ENCODE results near the gene CYTH1. TPM values are rescaled to one million over a fixed set of nuclear protein-coding genes. Genes with fewer than 3 reads are reported as not detected.
A peak's percentile ranks its signal among the peaks of the same experiment; 100 is the strongest.

CYTH1 gene
- total and polyA plus RNA-seq, 10 of the 15 experiments (the other 5 are each of a cell fraction or from before 2014, with no cell fraction given): 6.6 to 188 (median 145) TPM

DNA sequence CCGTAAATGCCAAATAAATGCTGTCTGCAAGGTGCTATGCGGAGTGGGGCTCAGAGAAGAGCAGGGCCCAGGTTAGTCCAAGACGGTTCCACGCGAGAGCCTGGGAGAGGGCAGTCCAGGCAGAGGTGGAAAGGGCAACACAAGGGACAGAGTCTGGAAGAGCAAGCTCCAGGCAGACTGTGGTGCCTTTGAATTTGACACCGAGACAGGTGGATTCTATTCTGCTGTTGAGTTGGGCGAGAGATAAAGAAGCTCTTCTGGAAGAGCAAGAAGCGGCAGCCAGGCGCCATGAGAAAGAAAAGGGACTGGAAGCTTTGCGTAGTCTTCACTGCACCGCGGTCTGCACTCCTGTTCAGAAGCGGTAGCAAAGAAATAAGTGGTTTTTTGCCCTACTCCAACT lies 55.6 kb downstream of the CYTH1 start:
- Histone ChIP-seq H3K27ac (ENCODE audit: control insufficient read depth, insufficient read depth) (peak overlapping the region; percentile 74), H3K27me3 (replicated peaks in 1 of 2; ENCODE audit: control insufficient read depth in 2 of 2, insufficient read depth in 2 of 2, low read length in 1 of 2) (no peaks in the 10 kb centered on the region), H3K9ac (ENCODE audit: control insufficient read depth, insufficient read depth, low read length) (peak overlapping the region; percentile 52), H3K36me3 (ENCODE audit: control insufficient read depth in 2 of 2, insufficient read depth in 2 of 2, low read length in 1 of 2) (peaks cover 11 to 18% of the 10 kb centered on the region in 2 experiments), H3K4me1 (ENCODE audit: control insufficient read depth, insufficient read depth, low read length) (peaks cover 77% of the 10 kb centered on the region), H4K20me1 (ENCODE audit: control insufficient read depth, insufficient read depth) (0 out of 2 replicates have a peak, but pooled peaks cover 5% of the 10 kb centered on the region), H3K79me2 (ENCODE audit: control insufficient read depth, insufficient read depth, low read length) (peaks cover 95% of the 10 kb centered on the region), H2AFZ (ENCODE audit: control insufficient read depth, low read depth, low read length) (no peak overlapping the region), H3K4me3 (peak overlapping the region; percentile 38), H3K4me2 (ENCODE audit: control insufficient read depth, insufficient read depth) (peak overlapping the region; percentile 90), H3K9me3 (replicated peaks; ENCODE audit: control insufficient read depth, insufficient read depth, low read length) (no peaks in the 10 kb centered on the region)
- ChIA-PET RAD21 (ENCODE audit: unreplicated experiment) (interaction anchor here (0.6 to 20.3 kb wide), 5 partner anchors 9 to 71 kb away, joined by 3 to 537 read pairs (median 4); no protein-coding TSS in a partner anchor), POLR2A (interaction anchor here (0.7 to 21.4 kb wide), 7 partner anchors 8 to 51 kb away, joined by 3 to 384 read pairs (median 5); no protein-coding TSS in a partner anchor), SMC1A (ENCODE audit: uncharacterized antibody, unreplicated experiment) (interaction anchor here (1.6 to 20.6 kb wide), 6 partner anchors 9 to 54 kb away, joined by 3 to 490 read pairs (median 12); no protein-coding TSS in a partner anchor), CTCF (interaction anchor here (0.9 to 8.1 kb wide), 8 partner anchors 9 to 49 kb away, joined by 3 to 78 read pairs (median 6); no protein-coding TSS in a partner anchor)
- FAIRE-seq (no peak), DNase-seq (ENCODE audit: low read depth, low spot score) (no peak), ATAC-seq (no peak)
- no peak for TF ChIP-seq EGR1 (IDR thresholded peaks at IDR 0.05; ENCODE audit: borderline replicate concordance in 1 of 2, low read depth in 2 of 2, low read length in 2 of 2)
- 53% methylated on average over 13 of the region's 13 CpGs for WGBS (ENCODE audit: insufficient coverage, insufficient replicate concordance, low lambda C conversion rate, missing lambda C conversion rate)
- in situ Hi-C loops (cut with MboI): no loop called here
- intact Hi-C loops (cut with micrococcal nuclease; ENCODE audit: unreplicated experiment): no loop called here
- TSS peak; percentile 14 for BruUV-seq (replicated peaks)

DNA sequence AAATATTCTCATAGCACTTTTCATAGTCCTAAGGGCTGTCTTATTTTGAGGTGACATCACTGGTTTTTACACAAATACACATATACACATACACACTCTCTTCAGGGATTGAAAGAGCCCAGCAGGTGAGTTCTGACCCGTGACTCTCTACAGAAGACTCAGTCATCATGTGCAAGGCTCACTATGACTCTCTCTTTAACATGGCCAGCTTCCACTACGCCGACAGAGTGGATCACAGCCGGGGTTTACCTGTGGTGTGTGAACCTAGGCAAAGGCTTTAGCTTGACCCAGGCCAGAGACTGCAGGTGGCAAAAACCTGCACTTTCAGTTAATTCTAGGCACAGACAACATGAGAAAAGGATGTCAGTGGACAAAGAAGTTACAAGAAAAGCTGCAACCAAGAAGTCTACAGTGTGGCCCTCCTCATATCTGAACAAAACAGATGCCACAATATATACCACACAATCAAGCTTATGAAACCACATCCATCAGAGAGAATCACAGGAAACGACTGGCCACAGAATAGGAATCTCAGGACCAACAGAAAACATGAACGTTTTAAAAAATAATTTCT lies 56.5 kb downstream of the CYTH1 start:
- Histone ChIP-seq H3K4me2 (ENCODE audit: control insufficient read depth, insufficient read depth) (peak overlapping the region; percentile 75), H3K4me3 (peak overlapping the region; percentile 38), H3K27ac (ENCODE audit: control insufficient read depth, insufficient read depth) (peak overlapping the region; percentile 74), H3K27me3 (replicated peaks in 1 of 2; ENCODE audit: control insufficient read depth in 2 of 2, insufficient read depth in 2 of 2, low read length in 1 of 2) (no peaks in the 10 kb centered on the region), H2AFZ (ENCODE audit: control insufficient read depth, low read depth, low read length) (no peak overlapping the region), H3K36me3 (ENCODE audit: control insufficient read depth in 2 of 2, insufficient read depth in 2 of 2, low read length in 1 of 2) (peaks cover 11 to 18% of the 10 kb centered on the region in 2 experiments), H3K9ac (ENCODE audit: control insufficient read depth, insufficient read depth, low read length) (no peak overlapping the region), H3K79me2 (ENCODE audit: control insufficient read depth, insufficient read depth, low read length) (peaks cover 98% of the 10 kb centered on the region), H3K4me1 (ENCODE audit: control insufficient read depth, insufficient read depth, low read length) (peaks cover 80% of the 10 kb centered on the region), H3K9me3 (replicated peaks; ENCODE audit: control insufficient read depth, insufficient read depth, low read length) (no peaks in the 10 kb centered on the region), H4K20me1 (ENCODE audit: control insufficient read depth, insufficient read depth) (0 out of 2 replicates have a peak, but pooled peaks cover 5% of the 10 kb centered on the region)
- ATAC-seq (peak; percentile 71), DNase-seq (ENCODE audit: low read depth, low spot score) (no peak), FAIRE-seq (no peak)
- ChIA-PET POLR2A (interaction anchor here (0.6 to 21.4 kb wide), 8 partner anchors 9 to 1028 kb away, joined by 3 to 384 read pairs (median 5); no protein-coding TSS in a partner anchor), SMC1A (ENCODE audit: uncharacterized antibody, unreplicated experiment) (interaction anchor here (0.6 to 20.6 kb wide), 10 partner anchors 10 to 75 kb away, joined by 3 to 490 read pairs (median 5); no protein-coding TSS in a partner anchor), CTCF (interaction anchor here (0.9 to 8.1 kb wide), 8 partner anchors 10 to 50 kb away, joined by 3 to 78 read pairs (median 6); no protein-coding TSS in a partner anchor), RAD21 (ENCODE audit: unreplicated experiment) (interaction anchor here (0.7 to 20.3 kb wide), 9 partner anchors 10 to 251 kb away, joined by 3 to 537 read pairs (median 4); no protein-coding TSS in a partner anchor)
- in situ Hi-C loops (cut with MboI): no loop called here
- BruUV-seq (replicated peaks): no TSS peak
- intact Hi-C loops (cut with micrococcal nuclease; ENCODE audit: unreplicated experiment): no loop called here
- WGBS (ENCODE audit: insufficient coverage, insufficient replicate concordance, low lambda C conversion rate, missing lambda C conversion rate): 2% methylated on average over 6 of the region's 6 CpGs
- TF ChIP-seq KDM1A (IDR thresholded peaks at IDR 0.05; ENCODE audit: borderline replicate concordance): no peak
- no peak for TF ChIP-seq POLR2AphosphoS2 (IDR thresholded peaks at IDR 0.05; ENCODE audit: low read depth, low read length)
- TF ChIP-seq, protein P1, sequence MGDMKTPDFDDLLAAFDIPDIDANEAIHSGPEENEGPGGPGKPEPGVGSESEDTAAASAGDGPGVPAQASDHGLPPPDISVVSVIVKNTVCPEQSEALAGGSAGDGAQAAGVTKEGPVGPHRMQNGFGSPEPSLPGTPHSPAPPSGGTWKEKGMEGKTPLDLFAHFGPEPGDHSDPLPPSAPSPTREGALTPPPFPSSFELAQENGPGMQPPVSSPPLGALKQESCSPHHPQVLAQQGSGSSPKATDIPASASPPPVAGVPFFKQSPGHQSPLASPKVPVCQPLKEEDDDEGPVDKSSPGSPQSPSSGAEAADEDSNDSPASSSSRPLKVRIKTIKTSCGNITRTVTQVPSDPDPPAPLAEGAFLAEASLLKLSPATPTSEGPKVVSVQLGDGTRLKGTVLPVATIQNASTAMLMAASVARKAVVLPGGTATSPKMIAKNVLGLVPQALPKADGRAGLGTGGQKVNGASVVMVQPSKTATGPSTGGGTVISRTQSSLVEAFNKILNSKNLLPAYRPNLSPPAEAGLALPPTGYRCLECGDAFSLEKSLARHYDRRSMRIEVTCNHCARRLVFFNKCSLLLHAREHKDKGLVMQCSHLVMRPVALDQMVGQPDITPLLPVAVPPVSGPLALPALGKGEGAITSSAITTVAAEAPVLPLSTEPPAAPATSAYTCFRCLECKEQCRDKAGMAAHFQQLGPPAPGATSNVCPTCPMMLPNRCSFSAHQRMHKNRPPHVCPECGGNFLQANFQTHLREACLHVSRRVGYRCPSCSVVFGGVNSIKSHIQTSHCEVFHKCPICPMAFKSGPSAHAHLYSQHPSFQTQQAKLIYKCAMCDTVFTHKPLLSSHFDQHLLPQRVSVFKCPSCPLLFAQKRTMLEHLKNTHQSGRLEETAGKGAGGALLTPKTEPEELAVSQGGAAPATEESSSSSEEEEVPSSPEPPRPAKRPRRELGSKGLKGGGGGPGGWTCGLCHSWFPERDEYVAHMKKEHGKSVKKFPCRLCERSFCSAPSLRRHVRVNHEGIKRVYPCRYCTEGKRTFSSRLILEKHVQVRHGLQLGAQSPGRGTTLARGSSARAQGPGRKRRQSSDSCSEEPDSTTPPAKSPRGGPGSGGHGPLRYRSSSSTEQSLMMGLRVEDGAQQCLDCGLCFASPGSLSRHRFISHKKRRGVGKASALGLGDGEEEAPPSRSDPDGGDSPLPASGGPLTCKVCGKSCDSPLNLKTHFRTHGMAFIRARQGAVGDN (IDR thresholded peaks at IDR 0.05): 0 out of 2 replicates have a peak, but pooled peaks have one; percentile 33
- no peak for TF ChIP-seq STAT3 (IDR thresholded peaks at IDR 0.05; ENCODE audit: low read depth, low read length)
- TF ChIP-seq IKZF2 (IDR thresholded peaks at IDR 0.05): peak in 1 of 2 experiments; percentile 27; a peak in 2 of 4 replicates
- TF ChIP-seq BACH1 (IDR thresholded peaks at IDR 0.05; ENCODE audit: borderline replicate concordance): peak; percentile 41; the same call in 1 of the 2 replicates

Measured in GM12878 (cell line).